Kidney epithelial cell (primary cell): ENCODE measurements around the gene ATP2C1. TPM values are rescaled to one million over a fixed set of nuclear protein-coding genes. Genes with fewer than 3 reads are reported as not detected.

Experiments used
- DNase-seq: peaks from one replicate; pipeline ENCODE4 v3.0.0-alpha.2; 2010; ENCODE audit warnings: low read depth
- H3K27me3 ChIP-seq: 2 replicates; pipeline ENCODE4 v1.6.0; 2011; ENCODE audit warnings: low read length; ENCODE audit not compliant: control insufficient read depth, insufficient read depth
- H3K36me3 ChIP-seq: 2 replicates; pipeline ENCODE4 v1.5.1; 2011; ENCODE audit warnings: low read length; ENCODE audit not compliant: control insufficient read depth, insufficient read depth
- H3K4me3 ChIP-seq: 2 replicates; pipeline ENCODE4 v1.5.1; 2011; ENCODE audit warnings: low read depth, mild to moderate bottlenecking, control low read depth, low read length
- CTCF ChIP-seq: IDR thresholded peaks from 2 replicates; pipeline ENCODE4 v1.5.1; 2011; ENCODE audit warnings: mild to moderate bottlenecking, moderate library complexity, low read length, control low read depth, inconsistent platforms; ENCODE audit not compliant: insufficient read depth, poor library complexity, severe bottlenecking
- total RNA-seq: library from RNA; depleted of rRNA; stranded (reverse); fragments of >200 nt; gene quantifications from 2 replicates; pipeline ENCODE4 v1.2.3, GENCODE V29; 2015

Gene ATP2C1
- total RNA-seq, 1 donor from 2014 or later: 85.3 TPM

GRCh38 chr3:130900959-130901358, 7.1 kb downstream of the ATP2C1 start:
- no peak for TF ChIP-seq CTCF
- Histone ChIP-seq H3K4me3 (no peak overlapping the region), H3K36me3 (no peaks in the 10 kb centered on the region), H3K27me3 (no peaks in the 10 kb centered on the region)
- DNase-seq: no peak

GRCh38 chr3:130901463-130902204, 7.8 kb downstream of the ATP2C1 start:
- H3K4me3 ChIP-seq: no peak overlapping the region
- no peak for DNase-seq
- TF ChIP-seq CTCF: no peak
- H3K27me3 ChIP-seq: no peaks in the 10 kb centered on the region
- no peaks in the 10 kb centered on the region for H3K36me3 ChIP-seq

GRCh38 chr3:130903412-130903908, 9.6 kb downstream of the ATP2C1 start:
- H3K4me3 ChIP-seq: no peak overlapping the region
- TF ChIP-seq CTCF: no peak
- no peaks in the 10 kb centered on the region for H3K36me3 ChIP-seq
- no peaks in the 10 kb centered on the region for H3K27me3 ChIP-seq
- DNase-seq: no peak

GRCh38 chr3:130904491-130904890, 10.6 kb downstream of the ATP2C1 start:
- H3K27me3 ChIP-seq: no peaks in the 10 kb centered on the region
- no peak for TF ChIP-seq CTCF
- H3K36me3 ChIP-seq: no peaks in the 10 kb centered on the region
- no peak for DNase-seq
- no peak overlapping the region for H3K4me3 ChIP-seq

- no peak for TF ChIP-seq CTCF
- DNase-seq: no peak
- Histone ChIP-seq H3K36me3 (no peaks in the 10 kb centered on the region), H3K27me3 (no peaks in the 10 kb centered on the region), H3K4me3 (no peak overlapping the region)
Measured at GRCh38 chr3:130905551-130905950, 11.7 kb downstream of the ATP2C1 start.

GRCh38 chr3:130906374-130906995, 12.6 kb downstream of the ATP2C1 start:
- no peak for DNase-seq
- Histone ChIP-seq H3K36me3 (no peaks in the 10 kb centered on the region), H3K4me3 (no peak overlapping the region), H3K27me3 (no peaks in the 10 kb centered on the region)
- no peak for TF ChIP-seq CTCF
